HFFc6 (cell line): ENCODE results near the gene TMCC1. TPM values are rescaled to one million over a fixed set of nuclear protein-coding genes. Genes with fewer than 3 reads are reported as not detected.

Experiments
- DNase-seq: peaks from one replicate; pipeline ENCODE4 v3.0.0-alpha.2; 2018
- H3K27ac Mint-ChIP-seq: 2 replicates; pipeline ENCODE4 v1.8.0; 2020; ENCODE audit warnings: mild to moderate bottlenecking, mixed read lengths
- H3K27me3 Mint-ChIP-seq: 2 replicates; pipeline ENCODE4 v1.8.0; 2021; ENCODE audit warnings: mild to moderate bottlenecking, moderate library complexity, mixed read lengths; ENCODE audit not compliant: insufficient read depth
- H3K36me3 Mint-ChIP-seq: 2 replicates; pipeline ENCODE4 v1.8.0; 2021; ENCODE audit warnings: low read depth, mixed read lengths
- H3K4me1 Mint-ChIP-seq: 2 replicates; pipeline ENCODE4 v1.8.0; 2020; ENCODE audit warnings: low read depth, mixed read lengths
- H3K4me3 Mint-ChIP-seq: 2 replicates; pipeline ENCODE4 v1.8.0; 2020; ENCODE audit warnings: mild to moderate bottlenecking, moderate library complexity, mixed read lengths
- H3K9me3 Mint-ChIP-seq: 2 replicates; pipeline ENCODE4 v1.8.0; 2020; ENCODE audit warnings: mild to moderate bottlenecking, mixed read lengths
- total RNA-seq, 6 experiments: library from RNA; stranded (reverse); fragmentation: NEBNext Ultra II Directional; extraction: Animal tissue kit (Norgen Biotek cat#: 25700); gene quantifications; 2 replicates in 1 of 6; 3 replicates in 5 of 6; pipeline ENCODE4 v1.2.3, GENCODE V29; 2021
- TF ChIP-seq, protein P1 (sequence below): fragments of 200-600 bp; sonication (generic); IDR thresholded peaks from 2 replicates; pipeline ENCODE4 v1.5.0; 2021; ENCODE audit warnings: antibody characterized with exemption, mild to moderate bottlenecking

Gene TMCC1
- total RNA-seq, 6 experiments from 2014 or later: 14.3 to 20.8 (median 16.7) TPM

DNA sequence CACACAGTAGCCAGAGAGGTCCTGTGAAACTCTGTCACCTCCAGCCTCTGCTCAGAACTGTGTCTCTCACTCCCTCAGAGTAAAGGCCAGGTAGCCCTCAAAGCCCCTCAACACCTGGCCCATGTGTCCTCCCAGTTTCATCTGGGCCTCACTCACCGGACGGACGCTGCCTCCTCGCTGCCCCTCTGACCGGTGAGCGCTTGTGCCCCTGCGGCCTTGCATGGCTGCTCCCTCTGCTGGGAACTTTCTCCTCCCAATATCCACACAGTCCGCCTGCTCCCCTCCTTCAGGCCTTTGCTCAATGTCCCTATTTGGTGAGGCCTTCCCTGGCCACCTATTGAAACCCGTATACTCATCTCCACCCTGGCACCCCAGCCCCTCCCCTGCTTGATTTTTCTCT is 44.2 kb upstream of the TMCC1 start:
- H3K4me1 Mint-ChIP-seq: peaks cover 20% of the 10 kb centered on the region
- H3K27ac Mint-ChIP-seq: no peak overlapping the region
- no peaks in the 10 kb centered on the region for H3K9me3 Mint-ChIP-seq
- TF ChIP-seq, protein P1, sequence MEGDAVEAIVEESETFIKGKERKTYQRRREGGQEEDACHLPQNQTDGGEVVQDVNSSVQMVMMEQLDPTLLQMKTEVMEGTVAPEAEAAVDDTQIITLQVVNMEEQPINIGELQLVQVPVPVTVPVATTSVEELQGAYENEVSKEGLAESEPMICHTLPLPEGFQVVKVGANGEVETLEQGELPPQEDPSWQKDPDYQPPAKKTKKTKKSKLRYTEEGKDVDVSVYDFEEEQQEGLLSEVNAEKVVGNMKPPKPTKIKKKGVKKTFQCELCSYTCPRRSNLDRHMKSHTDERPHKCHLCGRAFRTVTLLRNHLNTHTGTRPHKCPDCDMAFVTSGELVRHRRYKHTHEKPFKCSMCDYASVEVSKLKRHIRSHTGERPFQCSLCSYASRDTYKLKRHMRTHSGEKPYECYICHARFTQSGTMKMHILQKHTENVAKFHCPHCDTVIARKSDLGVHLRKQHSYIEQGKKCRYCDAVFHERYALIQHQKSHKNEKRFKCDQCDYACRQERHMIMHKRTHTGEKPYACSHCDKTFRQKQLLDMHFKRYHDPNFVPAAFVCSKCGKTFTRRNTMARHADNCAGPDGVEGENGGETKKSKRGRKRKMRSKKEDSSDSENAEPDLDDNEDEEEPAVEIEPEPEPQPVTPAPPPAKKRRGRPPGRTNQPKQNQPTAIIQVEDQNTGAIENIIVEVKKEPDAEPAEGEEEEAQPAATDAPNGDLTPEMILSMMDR: no peak
- H3K4me3 Mint-ChIP-seq: no peak overlapping the region
- no peak for DNase-seq
- no peaks in the 10 kb centered on the region for H3K36me3 Mint-ChIP-seq
- H3K27me3 Mint-ChIP-seq: peaks cover 5% of the 10 kb centered on the region

DNA sequence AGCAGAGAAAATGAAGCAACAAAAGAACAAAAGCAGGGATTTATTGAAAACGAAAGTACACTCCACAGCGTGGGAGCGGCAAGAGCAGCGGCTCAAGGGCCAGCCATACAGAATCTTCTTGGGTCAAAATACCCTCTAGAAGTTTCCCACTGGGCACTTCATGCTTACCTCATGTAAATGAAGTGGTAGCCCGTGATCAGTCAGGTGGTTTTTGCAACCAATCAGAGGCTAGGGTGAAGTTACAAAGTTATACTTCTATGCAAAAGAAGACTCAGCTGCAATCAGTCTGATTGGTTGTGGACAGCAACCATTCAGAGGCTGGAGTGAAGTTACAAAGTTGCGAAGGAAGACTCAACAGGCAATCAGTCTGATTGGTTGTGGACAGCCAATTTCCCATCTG is 43.2 kb upstream of the TMCC1 start:
- DNase-seq: peak; percentile 68
- Mint-ChIP-seq H3K36me3 (no peaks in the 10 kb centered on the region), H3K4me3 (peak overlapping the region; percentile 82), H3K27me3 (peaks cover 5% of the 10 kb centered on the region), H3K9me3 (no peaks in the 10 kb centered on the region), H3K27ac (0 out of 2 replicates have a peak overlapping the region, but pooled peaks have one; percentile 39), H3K4me1 (peaks cover 14% of the 10 kb centered on the region)
- TF ChIP-seq, protein P1: no peak

DNA sequence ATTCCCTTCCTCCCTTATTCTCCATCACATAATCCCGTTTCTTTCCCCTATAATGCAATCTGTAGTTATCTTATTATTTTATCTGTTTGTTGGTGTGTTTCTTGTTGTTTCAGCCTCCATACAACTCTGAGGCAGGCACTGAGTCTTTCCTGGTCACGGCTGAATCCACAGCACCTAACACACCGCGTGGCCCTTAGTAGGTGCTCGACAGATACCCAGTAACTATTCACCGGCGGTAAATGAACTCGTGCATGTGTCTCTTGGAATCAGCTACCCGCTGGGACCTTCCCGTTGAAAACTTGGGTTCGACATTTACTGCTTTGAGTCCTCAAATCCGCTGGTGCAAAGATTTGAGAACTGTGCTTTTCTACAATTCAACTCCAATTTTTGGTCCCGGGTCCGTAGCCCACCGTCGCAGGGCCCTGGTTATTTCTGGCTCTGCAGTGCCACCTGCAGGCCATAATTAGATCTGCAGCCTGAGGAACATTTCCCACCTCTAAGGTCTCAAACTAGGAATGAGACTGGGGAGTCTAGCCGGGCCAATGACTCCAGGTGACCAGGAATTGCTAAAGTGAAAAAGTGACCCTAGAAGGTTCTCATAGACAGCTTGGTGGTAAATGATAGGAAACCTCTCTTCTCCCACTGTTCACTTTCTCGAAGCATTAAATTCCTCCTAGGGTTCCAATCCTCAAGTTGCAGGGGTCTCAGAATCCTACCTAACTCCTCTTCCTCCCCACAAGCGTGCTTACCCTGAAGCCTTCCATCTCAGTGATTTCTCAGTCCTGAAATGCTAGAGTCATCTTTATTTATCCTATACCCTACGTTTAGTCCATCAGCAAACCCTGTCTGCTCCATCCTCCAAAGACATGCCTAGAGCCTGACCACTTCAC is 41.0 kb upstream of the TMCC1 start:
- Mint-ChIP-seq H3K27me3 (peaks cover 3% of the 10 kb centered on the region), H3K9me3 (peaks cover 9% of the 10 kb centered on the region), H3K4me3 (peak overlapping the region; percentile 65; the same call in 1 of the 2 replicates), H3K36me3 (peaks cover 9% of the 10 kb centered on the region), H3K27ac (no peak overlapping the region), H3K4me1 (peaks cover 14% of the 10 kb centered on the region)
- TF ChIP-seq, protein P1: peak; percentile 98
- DNase-seq: no peak

DNA sequence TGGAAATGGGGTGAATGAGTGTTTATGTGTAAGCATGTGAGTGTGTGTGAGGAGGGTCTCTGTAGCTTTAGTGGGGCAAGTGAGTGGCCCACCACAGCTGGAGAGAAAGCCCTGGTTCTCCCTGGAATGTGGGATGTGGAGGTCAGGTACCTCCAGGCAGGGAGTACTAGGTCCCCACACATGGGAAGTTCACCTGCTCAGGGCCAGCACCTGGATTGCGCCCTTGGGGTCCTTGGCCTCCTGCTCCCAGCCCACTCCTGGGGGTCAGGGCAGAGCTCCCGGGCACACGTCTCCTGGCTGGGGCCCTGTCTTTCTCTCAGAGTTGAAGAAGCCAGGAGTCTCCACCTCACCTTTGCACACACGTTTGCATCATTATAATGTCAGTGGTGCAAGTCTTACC is 40.0 kb upstream of the TMCC1 start:
- peaks cover 3% of the 10 kb centered on the region; the same call in 1 of the 2 replicates for H3K27me3 Mint-ChIP-seq
- no peak for DNase-seq
- TF ChIP-seq, protein P1: no peak
- H3K36me3 Mint-ChIP-seq: peaks cover 13% of the 10 kb centered on the region
- no peak overlapping the region for H3K27ac Mint-ChIP-seq
- H3K4me3 Mint-ChIP-seq: no peak overlapping the region
- peaks cover 14% of the 10 kb centered on the region for H3K4me1 Mint-ChIP-seq
- H3K9me3 Mint-ChIP-seq: peaks cover 12% of the 10 kb centered on the region

DNA sequence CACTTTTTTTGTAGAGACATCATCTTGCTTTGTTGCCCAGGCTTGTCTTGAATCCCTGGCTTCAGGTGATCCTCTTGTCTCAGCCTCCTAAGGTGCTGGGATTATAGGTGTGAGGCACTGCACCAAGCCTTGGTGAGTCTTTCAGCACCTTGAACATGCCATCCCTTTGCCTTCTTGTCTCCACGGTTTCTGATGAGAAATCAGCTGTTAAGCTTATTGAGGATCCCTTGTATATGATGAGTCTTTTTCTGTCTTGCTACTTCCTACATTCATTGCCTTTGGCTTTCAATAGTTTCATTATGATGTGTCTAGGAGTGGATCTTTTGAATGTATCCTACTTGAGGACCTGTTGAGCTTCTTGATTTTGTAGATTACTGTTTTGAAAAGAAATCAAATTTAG is 35.9 kb upstream of the TMCC1 start:
- H3K27ac Mint-ChIP-seq: no peak overlapping the region
- peaks cover 18% of the 10 kb centered on the region for H3K9me3 Mint-ChIP-seq
- TF ChIP-seq, protein P1: no peak
- peaks cover 3% of the 10 kb centered on the region; the same call in 1 of the 2 replicates for H3K4me1 Mint-ChIP-seq
- H3K36me3 Mint-ChIP-seq: peaks cover 13% of the 10 kb centered on the region
- peaks cover 12% of the 10 kb centered on the region for H3K27me3 Mint-ChIP-seq
- DNase-seq: no peak
- no peak overlapping the region for H3K4me3 Mint-ChIP-seq
